GM23248 (cell line): ENCODE data around the gene RHPN2. TPM values are rescaled to one million over a fixed set of nuclear protein-coding genes. Genes with fewer than 3 reads are reported as not detected.
"Not testable (repeated sequence)": the region's sequence is repeated elsewhere in the genome, so short reads cannot be mapped to it uniquely, and the experiment has no call there.

Experiments used
- DNase-seq: peaks from one replicate; pipeline ENCODE4 v3.0.0-alpha.2; 2015
- H2AFZ ChIP-seq: fragments of 200-600 bp; sonication (generic); 2 replicates; pipeline ENCODE4 v1.6.1; 2016; ENCODE audit warnings: antibody characterized with exemption
- H3F3A ChIP-seq: fragments of 200-600 bp; sonication (generic); 2 replicates; pipeline ENCODE4 v1.6.1; 2016; ENCODE audit warnings: mild to moderate bottlenecking, antibody characterized with exemption, mixed run types; ENCODE audit not compliant: insufficient read depth
- H3K27ac ChIP-seq: fragments of 200-600 bp; sonication (generic); 2 replicates; pipeline ENCODE4 v1.5.1; 2016; ENCODE audit warnings: mild to moderate bottlenecking
- H3K27me3 ChIP-seq: fragments of 200-600 bp; sonication (generic); replicated peaks from 2 replicates; pipeline ENCODE4 v1.6.1; 2016; ENCODE audit warnings: mild to moderate bottlenecking; ENCODE audit not compliant: insufficient read depth
- H3K36me3 ChIP-seq: fragments of 200-600 bp; sonication (generic); 2 replicates; pipeline ENCODE4 v1.6.1; 2016; ENCODE audit warnings: low read depth, mild to moderate bottlenecking
- H3K4me1 ChIP-seq: fragments of 200-600 bp; sonication (generic); 2 replicates; pipeline ENCODE4 v1.6.1; 2016; ENCODE audit warnings: mild to moderate bottlenecking; ENCODE audit not compliant: insufficient read depth
- H3K4me2 ChIP-seq: fragments of 200-600 bp; sonication (generic); one replicate; pipeline ENCODE4 v1.6.1; 2016; ENCODE audit warnings: mild to moderate bottlenecking; ENCODE audit not compliant: unreplicated experiment
- H3K4me3 ChIP-seq: fragments of 200-600 bp; sonication (generic); 2 replicates; pipeline ENCODE4 v1.5.1; 2016; ENCODE audit warnings: mild to moderate bottlenecking
- H3K79me2 ChIP-seq: fragments of 200-600 bp; sonication (generic); 2 replicates; pipeline ENCODE4 v1.6.1; 2016; ENCODE audit warnings: mild to moderate bottlenecking; ENCODE audit not compliant: insufficient read depth
- H3K9ac ChIP-seq: fragments of 200-600 bp; sonication (generic); 2 replicates; pipeline ENCODE4 v1.6.1; 2016; ENCODE audit warnings: mild to moderate bottlenecking
- H3K9me2 ChIP-seq: fragments of 200-600 bp; sonication (generic); 2 replicates; pipeline ENCODE4 v1.6.1; 2016; ENCODE audit warnings: mixed run types, mild to moderate bottlenecking, moderate library complexity; ENCODE audit not compliant: insufficient read depth
- H3K9me3 ChIP-seq: fragments of 200-600 bp; sonication (generic); one replicate; pipeline ENCODE4 v1.6.1; 2017; ENCODE audit warnings: low read depth
- H4K20me1 ChIP-seq: fragments of 200-600 bp; sonication (generic); 2 replicates; pipeline ENCODE4 v1.6.0; 2016; ENCODE audit not compliant: insufficient read depth
- EZH2 ChIP-seq: fragments of 200-600 bp; sonication (generic); IDR thresholded peaks from 2 replicates; pipeline ENCODE4 v1.6.1; 2018; ENCODE audit warnings: antibody characterized with exemption, mild to moderate bottlenecking; ENCODE audit not compliant: insufficient read depth, poor library complexity, severe bottlenecking
- EZH2phosphoT487 ChIP-seq: fragments of 200-600 bp; sonication (generic); IDR thresholded peaks from 2 replicates; pipeline ENCODE4 v1.6.1; 2018; ENCODE audit warnings: antibody characterized with exemption, moderate library complexity, mild to moderate bottlenecking, low read depth; ENCODE audit not compliant: insufficient read depth
- WGBS, 2 experiments: methylation state at CpG; one replicate each; pipeline ENCODE4 v1.1.6; 2015 to 2017; ENCODE audit warnings: low lambda C conversion rate in 2 of 2, low coverage in 1 of 2; ENCODE audit errors: missing lambda C conversion rate in 2 of 2; 5-methylcytosine and 5-hydroxymethylcytosine counted together
- in situ Hi-C: fragments of 300-500 bp; cut with MboI; formaldehyde crosslinking; loops from 2 replicates; pipeline ENCODE4 v1.15.0; 2020
- polyA plus RNA-seq: library from polyadenylated mRNA; unstranded; fragments of >200 nt; fragmentation: Nextera tagmentation; extraction: Ambion mirVana; gene quantifications from 2 replicates; pipeline ENCODE4 v1.2.1, GENCODE V29; 2016
- total RNA-seq: library from RNA; depleted of rRNA; stranded (reverse); fragments of >200 nt; shearing (Covaris generic); gene quantifications from 2 replicates; pipeline ENCODE4 v1.2.3, GENCODE V29; 2014

The RHPN2 gene
- total and polyA plus RNA-seq, 2 experiments from 2014 or later = 1.3 to 1.5 TPM

GRCh38 chr19:33032218-33032781 is 32.4 kb downstream of the RHPN2 start:
- DNase-seq = no peak
- no peaks in the 10 kb centered on the region for H3K36me3 ChIP-seq
- H3K9me3 ChIP-seq = no peaks in the 10 kb centered on the region
- H3K4me1 ChIP-seq = no peaks in the 10 kb centered on the region
- TF ChIP-seq EZH2 = no peak
- TF ChIP-seq EZH2phosphoT487 = no peak
- no peak overlapping the region for H3K4me3 ChIP-seq
- H3K9ac ChIP-seq = no peak overlapping the region
- 66% methylated on average over 8 of the region's 8 CpGs for whole genome bisulfite sequencing, 2 experiments
- H3K27me3 ChIP-seq = no peaks in the 10 kb centered on the region
- in situ Hi-C loops = no loop called here
- no peaks in the 10 kb centered on the region for H3K9me2 ChIP-seq
- no peaks in the 10 kb centered on the region for H3F3A ChIP-seq
- no peaks in the 10 kb centered on the region for H4K20me1 ChIP-seq
- H3K27ac ChIP-seq = no peak overlapping the region
- no peak overlapping the region for H3K4me2 ChIP-seq
- H3K79me2 ChIP-seq = no peaks in the 10 kb centered on the region
- no peak overlapping the region for H2AFZ ChIP-seq

- Histone ChIP-seq H3K4me2 (no peak overlapping the region), H3K4me3 (no peak overlapping the region), H3K27me3 (no peaks in the 10 kb centered on the region), H3K27ac (no peak overlapping the region), H2AFZ (no peak overlapping the region), H3K4me1 (no peaks in the 10 kb centered on the region), H3F3A (no peaks in the 10 kb centered on the region), H3K9me3 (no peaks in the 10 kb centered on the region), H3K9ac (no peak overlapping the region), H3K79me2 (no peaks in the 10 kb centered on the region), H3K9me2 (no peaks in the 10 kb centered on the region), H3K36me3 (no peaks in the 10 kb centered on the region), H4K20me1 (no peaks in the 10 kb centered on the region)
- 60 to 71% methylated on average over 9 of the region's 9 CpGs for WGBS, 2 experiments
- in situ Hi-C loops = no loop called here
- DNase-seq = no peak
- TF ChIP-seq EZH2 = no peak
- no peak for TF ChIP-seq EZH2phosphoT487
Observed at GRCh38 chr19:33029746-33030303, 34.9 kb downstream of the RHPN2 start.

- H3K27me3 ChIP-seq, in situ Hi-C loops: not testable (repeated sequence)
- WGBS, 2 experiments = 50 to 58% methylated on average over 5 of the region's 5 CpGs
Observed at GRCh38 chr19:33026602-33027001, 38.1 kb downstream of the RHPN2 start.

GRCh38 chr19:33025468-33026238 is 39.0 kb downstream of the RHPN2 start:
- H3F3A ChIP-seq, in situ Hi-C loops, H3K9ac ChIP-seq, H3K9me2 ChIP-seq, DNase-seq, H3K4me2 ChIP-seq, H4K20me1 ChIP-seq, H3K4me3 ChIP-seq, H3K36me3 ChIP-seq, H3K4me1 ChIP-seq, H3K9me3 ChIP-seq, H2AFZ ChIP-seq, H3K79me2 ChIP-seq, H3K27ac ChIP-seq, H3K27me3 ChIP-seq: not testable (repeated sequence)
- WGBS, 2 experiments = 81 to 82% methylated on average over 11 to 12 of the region's 12 CpGs

More at GRCh38 chr19:33026602-33027001, 38.1 kb downstream of the RHPN2 start:
- H3K79me2 ChIP-seq, H3K4me2 ChIP-seq, DNase-seq, H3K9me2 ChIP-seq, H2AFZ ChIP-seq, H3F3A ChIP-seq, H3K4me3 ChIP-seq, H3K9me3 ChIP-seq, H3K36me3 ChIP-seq, H3K9ac ChIP-seq, H3K27ac ChIP-seq, H4K20me1 ChIP-seq, H3K4me1 ChIP-seq: not testable (repeated sequence)
